Lung (tissue), 12 donors: ENCODE data around the gene THAP4. TPM values are rescaled to one million over a fixed set of nuclear protein-coding genes. Genes with fewer than 3 reads are reported as not detected.

Experiments used
- ATAC-seq: fragments of 200-7000 bp; cut with Tn5 transposase; one replicate; pipeline ENCODE4 v1.9.1; 2020; ENCODE audit warnings: moderate number of reproducible peaks; ENCODE audit not compliant: insufficient read depth, low FRiP score
- DNase-seq, 3 donors: peaks; one replicate each; pipeline ENCODE4 v3.0.0-alpha.2; 2013 to 2017
- H3K27ac ChIP-seq, 2 donors: one replicate each; pipeline ENCODE4 v1.5.1; 2013; ENCODE audit warnings: mild to moderate bottlenecking in 2 of 2, moderate library complexity in 2 of 2, control low read depth in 1 of 2, inconsistent platforms in 1 of 2, low read depth in 1 of 2, low read length in 1 of 2
- H3K27me3 ChIP-seq, 3 donors: one replicate each; pipeline ENCODE4 v1.5.1; 2013; ENCODE audit warnings: low read length in 2 of 3; ENCODE audit not compliant: control insufficient read depth in 3 of 3, insufficient read depth in 3 of 3
- H3K36me3 ChIP-seq, 4 donors: one replicate each; pipeline ENCODE4 v1.5.1; 2013; ENCODE audit warnings: low read length in 4 of 4, mild to moderate bottlenecking in 1 of 4, moderate library complexity in 1 of 4; ENCODE audit not compliant: control insufficient read depth in 4 of 4, insufficient read depth in 4 of 4
- H3K4me1 ChIP-seq, 5 donors: one replicate each; pipeline ENCODE4 v1.5.1; 2013; ENCODE audit warnings: low read length in 5 of 5, mild to moderate bottlenecking in 2 of 5, moderate library complexity in 1 of 5; ENCODE audit not compliant: control insufficient read depth in 5 of 5, insufficient read depth in 5 of 5
- H3K4me3 ChIP-seq: one replicate; pipeline ENCODE4 v1.5.1; 2013; ENCODE audit warnings: mild to moderate bottlenecking, control low read depth, moderate library complexity
- H3K9ac ChIP-seq, 2 donors: one replicate each; pipeline ENCODE4 v1.5.1; 2013; ENCODE audit warnings: low read length in 2 of 2, control low read depth in 1 of 2; ENCODE audit not compliant: insufficient read depth in 1 of 2
- H3K9me3 ChIP-seq, 4 donors: one replicate each; pipeline ENCODE4 v1.5.1; 2013; ENCODE audit warnings: low read length in 3 of 4, mild to moderate bottlenecking in 1 of 4, moderate library complexity in 1 of 4; ENCODE audit not compliant: control insufficient read depth in 4 of 4, insufficient read depth in 3 of 4
- WGBS, 2 donors: extraction: QIAGEN DNeasy Blood & Tissue Kit; methylation state at CpG; one replicate each; pipeline ENCODE4 v1.1.7; 2013; 5-methylcytosine and 5-hydroxymethylcytosine counted together
- polyA plus RNA-seq, 2 donors: library from polyadenylated mRNA; stranded (reverse); fragments of 200-250 nt; gene quantifications; one replicate each; pipeline ENCODE4 v1.2.1, GENCODE V29; 2013
- total RNA-seq, 2 donors: library from RNA; depleted of rRNA in 1 of 2; stranded (reverse); fragments of >200 nt in 1 of 2; gene quantifications; one replicate each; pipeline ENCODE4 v1.2.1, GENCODE V29; 2014 to 2021
- TF ChIP-seq, protein P1 (sequence below): IDR thresholded peaks from 2 replicates; pipeline ENCODE4 v1.5.1; 2012; ENCODE audit warnings: mild to moderate bottlenecking; ENCODE audit errors: control extremely low read depth, extremely low read depth
- donor health status: control.
- donor health status: control.
- donor health status: Bipolar disorder and iron deficiency.
- donor health status: healthy.
- donor health status: DM: yes; HTN: yes; CAD: no.

The THAP4 gene
- total and polyA plus RNA-seq, 4 donors, result 40.0 to 53.7 (median 45.0) TPM

DNA sequence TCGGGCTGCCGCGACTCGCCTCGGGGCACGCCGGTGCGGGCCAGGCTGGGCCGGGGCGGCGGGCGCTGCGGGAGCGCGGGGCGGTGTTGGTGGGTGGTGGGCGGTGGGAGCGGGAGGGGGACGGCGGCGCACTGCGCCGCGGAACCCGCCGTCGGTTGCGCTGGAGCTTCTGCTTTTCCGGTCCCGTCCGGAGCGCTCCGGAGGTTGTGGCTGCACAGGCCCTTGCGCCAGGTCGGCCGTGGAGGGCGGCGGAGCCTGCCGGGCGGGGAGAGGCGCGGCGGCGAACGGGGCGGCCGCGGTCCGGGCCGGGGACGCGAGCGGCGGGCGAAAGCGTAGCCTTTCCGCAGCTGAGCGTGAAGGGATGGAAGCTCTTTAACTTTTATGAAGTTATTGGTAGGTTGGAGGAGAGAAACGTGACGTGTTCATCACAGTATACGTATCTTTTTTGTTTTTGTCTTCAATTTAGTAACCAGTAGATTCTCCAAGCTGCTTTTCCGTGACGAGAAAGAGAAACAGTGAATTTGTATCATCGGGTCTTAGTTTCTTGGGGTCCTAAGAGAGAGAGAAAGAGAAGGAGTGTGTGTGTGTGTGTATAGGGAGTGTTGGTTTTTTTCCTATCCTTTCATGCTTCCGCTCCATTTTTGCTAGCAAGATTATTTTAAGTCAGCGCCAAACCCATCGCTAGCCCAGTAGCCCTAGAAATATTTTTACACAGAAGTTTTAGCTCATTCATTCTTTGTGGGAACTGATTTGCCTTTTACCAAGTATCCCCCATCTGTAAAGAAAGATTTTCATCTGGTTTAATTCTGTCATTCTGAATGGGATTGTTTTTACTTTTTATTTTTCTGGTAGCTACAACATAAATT lies 1.1 kb upstream of the THAP4 start:
- Histone ChIP-seq H3K27me3 (no peaks in the 10 kb centered on the region), H3K36me3 (peaks cover 0 to 16% (median 9%) of the 10 kb centered on the region in 4 donors), H3K4me3 (peak overlapping the region; percentile 97), H3K27ac (peak overlapping the region; percentile 99), H3K9me3 (no peaks in the 10 kb centered on the region), H3K9ac (peak overlapping the region; percentile 63 to 84), H3K4me1 (peaks cover 6 to 26% (median 15%) of the 10 kb centered on the region in 5 donors)
- DNase-seq (peak in 1 of 3 donors; percentile 21), ATAC-seq (no peak)
- 1% methylated on average over 64 to 67 of the region's 67 CpGs for WGBS, 2 donors
- TF ChIP-seq, protein P1, sequence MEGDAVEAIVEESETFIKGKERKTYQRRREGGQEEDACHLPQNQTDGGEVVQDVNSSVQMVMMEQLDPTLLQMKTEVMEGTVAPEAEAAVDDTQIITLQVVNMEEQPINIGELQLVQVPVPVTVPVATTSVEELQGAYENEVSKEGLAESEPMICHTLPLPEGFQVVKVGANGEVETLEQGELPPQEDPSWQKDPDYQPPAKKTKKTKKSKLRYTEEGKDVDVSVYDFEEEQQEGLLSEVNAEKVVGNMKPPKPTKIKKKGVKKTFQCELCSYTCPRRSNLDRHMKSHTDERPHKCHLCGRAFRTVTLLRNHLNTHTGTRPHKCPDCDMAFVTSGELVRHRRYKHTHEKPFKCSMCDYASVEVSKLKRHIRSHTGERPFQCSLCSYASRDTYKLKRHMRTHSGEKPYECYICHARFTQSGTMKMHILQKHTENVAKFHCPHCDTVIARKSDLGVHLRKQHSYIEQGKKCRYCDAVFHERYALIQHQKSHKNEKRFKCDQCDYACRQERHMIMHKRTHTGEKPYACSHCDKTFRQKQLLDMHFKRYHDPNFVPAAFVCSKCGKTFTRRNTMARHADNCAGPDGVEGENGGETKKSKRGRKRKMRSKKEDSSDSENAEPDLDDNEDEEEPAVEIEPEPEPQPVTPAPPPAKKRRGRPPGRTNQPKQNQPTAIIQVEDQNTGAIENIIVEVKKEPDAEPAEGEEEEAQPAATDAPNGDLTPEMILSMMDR, result no peak

- Histone ChIP-seq H3K9me3 (no peaks in the 10 kb centered on the region), H3K9ac (no peak overlapping the region), H3K4me1 (peaks cover 6 to 26% (median 12%) of the 10 kb centered on the region in 5 donors), H3K36me3 (peaks cover 0 to 26% (median 20%) of the 10 kb centered on the region in 4 donors), H3K27ac (peak overlapping the region; percentile 83 to 99), H3K27me3 (no peaks in the 10 kb centered on the region), H3K4me3 (peak overlapping the region; percentile 73)
- peak; percentile 38 to 42 (median 38) for DNase-seq
- TF ChIP-seq, protein P1, result no peak
- peak; percentile 9 for ATAC-seq
- 0 to 2% methylated on average over 31 to 97 of the region's 97 CpGs for WGBS, 2 donors
Measured at GRCh38 chr2:241636182-241637017, 558 bp downstream of the THAP4 start.

GRCh38 chr2:241635756-241636155 lies 1.2 kb downstream of the THAP4 start:
- Histone ChIP-seq H3K9ac (no peak overlapping the region), H3K9me3 (no peaks in the 10 kb centered on the region), H3K4me3 (no peak overlapping the region), H3K27ac (no peak overlapping the region), H3K36me3 (peaks cover 0 to 28% (median 22%) of the 10 kb centered on the region in 4 donors), H3K27me3 (no peaks in the 10 kb centered on the region), H3K4me1 (peaks cover 6 to 26% (median 9%) of the 10 kb centered on the region in 5 donors)
- DNase-seq (peak in 1 of 3 donors; percentile 41), ATAC-seq (no peak)
- 27% methylated on average over 6 of the region's 6 CpGs for WGBS, 2 donors
- TF ChIP-seq, protein P1, result no peak
